ENCODE data around the gene LPIN1. TPM values are rescaled to one million over a fixed set of nuclear protein-coding genes. Genes with fewer than 3 reads are reported as not detected.

The LPIN1 gene
- total RNA-seq, 3 donors from 2014 or later = 29.7 to 38.4 (median 30.4) TPM

DNA sequence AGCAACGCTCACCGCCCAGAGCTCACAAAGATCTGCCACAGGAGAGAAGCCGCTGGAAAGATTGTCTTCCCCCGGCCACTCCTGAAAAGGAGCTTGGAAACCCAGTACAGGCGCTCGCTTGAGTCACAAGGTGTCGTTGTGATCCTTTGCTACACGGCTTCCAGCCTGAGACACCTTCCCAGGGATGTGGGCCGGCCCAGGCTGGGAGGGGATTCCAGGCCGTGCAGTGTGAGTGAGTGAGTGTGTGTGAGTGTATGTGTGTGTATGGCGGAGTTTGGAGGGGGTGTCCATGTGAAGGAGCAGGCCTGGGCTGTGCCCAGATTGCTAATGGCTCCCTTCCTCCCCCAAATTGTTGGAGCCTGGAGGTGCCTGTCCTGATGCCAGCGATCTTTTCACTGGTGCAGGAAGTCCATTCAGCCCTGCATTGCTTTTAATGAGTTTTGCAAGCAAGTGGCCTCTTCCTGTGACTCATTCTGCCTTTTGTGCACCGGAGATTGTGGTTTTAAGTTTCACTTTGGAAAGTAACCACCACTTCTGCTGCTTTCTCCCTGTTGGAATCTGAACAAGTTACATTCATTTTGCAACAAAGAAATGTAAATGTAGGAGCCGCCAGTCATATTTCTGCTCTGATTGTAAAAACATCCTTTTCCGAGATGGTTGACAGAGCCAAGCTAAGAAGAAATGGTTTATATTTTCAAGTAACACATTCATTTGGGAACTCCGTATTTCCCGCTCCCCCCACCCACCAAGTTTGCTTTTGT lies 83.7 kb downstream of the LPIN1 start:
- intact Hi-C loops (cut with DNase I, micrococcal nuclease) = loop anchor here in 1 of 2 donors (10.0 kb wide), 1 partner anchor 1175 kb away; no protein-coding TSS in a partner anchor
- DNase-seq (peak; percentile 47 to 68 (median 62)), ATAC-seq (peak; percentile 89)
- H3K9me3 ChIP-seq = no peaks in the 10 kb centered on the region
- peaks cover 18% of the 10 kb centered on the region for H3K4me1 ChIP-seq (ENCODE audit: low read depth)
- TF ChIP-seq, protein P1, sequence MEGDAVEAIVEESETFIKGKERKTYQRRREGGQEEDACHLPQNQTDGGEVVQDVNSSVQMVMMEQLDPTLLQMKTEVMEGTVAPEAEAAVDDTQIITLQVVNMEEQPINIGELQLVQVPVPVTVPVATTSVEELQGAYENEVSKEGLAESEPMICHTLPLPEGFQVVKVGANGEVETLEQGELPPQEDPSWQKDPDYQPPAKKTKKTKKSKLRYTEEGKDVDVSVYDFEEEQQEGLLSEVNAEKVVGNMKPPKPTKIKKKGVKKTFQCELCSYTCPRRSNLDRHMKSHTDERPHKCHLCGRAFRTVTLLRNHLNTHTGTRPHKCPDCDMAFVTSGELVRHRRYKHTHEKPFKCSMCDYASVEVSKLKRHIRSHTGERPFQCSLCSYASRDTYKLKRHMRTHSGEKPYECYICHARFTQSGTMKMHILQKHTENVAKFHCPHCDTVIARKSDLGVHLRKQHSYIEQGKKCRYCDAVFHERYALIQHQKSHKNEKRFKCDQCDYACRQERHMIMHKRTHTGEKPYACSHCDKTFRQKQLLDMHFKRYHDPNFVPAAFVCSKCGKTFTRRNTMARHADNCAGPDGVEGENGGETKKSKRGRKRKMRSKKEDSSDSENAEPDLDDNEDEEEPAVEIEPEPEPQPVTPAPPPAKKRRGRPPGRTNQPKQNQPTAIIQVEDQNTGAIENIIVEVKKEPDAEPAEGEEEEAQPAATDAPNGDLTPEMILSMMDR (IDR thresholded peaks at IDR 0.05) = no peak
- no peak overlapping the region for H3K4me3 ChIP-seq
- H3K36me3 ChIP-seq (ENCODE audit: low read depth) = no peaks in the 10 kb centered on the region

DNA sequence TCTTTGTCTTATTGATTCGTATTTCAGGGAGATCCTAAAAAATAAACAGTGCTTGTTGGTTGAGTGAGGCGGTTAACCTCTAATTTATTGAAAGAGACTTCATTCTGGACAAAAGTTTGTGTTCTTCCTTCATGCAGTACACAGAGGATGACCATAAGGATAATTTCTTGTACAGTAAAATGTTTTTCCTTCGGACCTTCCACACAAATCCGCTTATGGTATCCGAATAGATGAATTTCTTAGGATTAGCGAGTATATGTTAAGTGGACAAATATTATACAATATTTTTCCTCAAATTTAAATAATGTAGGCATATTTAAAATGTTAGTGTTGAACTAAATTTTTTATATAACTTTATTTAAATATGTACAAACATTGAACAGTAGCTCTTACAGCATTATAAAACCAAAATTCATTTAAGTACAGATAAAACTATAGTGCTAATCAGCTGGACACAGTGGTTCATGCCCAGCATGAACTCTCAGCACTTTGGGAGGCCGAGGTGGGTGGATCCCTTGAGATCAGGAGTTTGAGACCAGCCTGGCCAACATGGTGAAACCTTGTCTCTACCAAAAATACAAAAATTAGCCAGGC lies 84.4 kb downstream of the LPIN1 start:
- Histone ChIP-seq H3K4me1 (ENCODE audit: low read depth) (peaks cover 18% of the 10 kb centered on the region), H3K36me3 (ENCODE audit: low read depth) (no peaks in the 10 kb centered on the region), H3K4me3 (no peak overlapping the region), H3K9me3 (no peaks in the 10 kb centered on the region)
- ATAC-seq = no peak
- TF ChIP-seq, protein P1 (IDR thresholded peaks at IDR 0.05) = no peak
- no peak for DNase-seq
- intact Hi-C loops (cut with DNase I, micrococcal nuclease) = no loop called here

DNA sequence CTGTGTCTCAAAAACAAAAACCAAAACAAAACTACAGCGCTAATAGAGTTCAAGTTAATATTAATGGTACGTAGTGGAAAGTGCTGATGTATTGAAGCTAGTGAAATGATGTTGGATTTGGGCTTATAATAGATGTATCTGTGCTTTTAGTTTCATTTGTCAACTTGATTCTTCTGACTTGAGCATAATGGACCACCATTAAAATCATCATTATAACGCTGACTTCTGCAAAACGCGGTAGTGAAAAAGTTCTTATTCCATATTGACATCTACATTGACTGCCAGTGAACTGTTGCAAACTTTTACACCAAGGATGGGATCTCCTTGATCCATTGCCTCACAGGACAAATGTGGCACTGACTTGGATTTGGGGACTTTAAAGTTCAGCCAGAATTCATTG lies 85.0 kb downstream of the LPIN1 start:
- Histone ChIP-seq H3K4me3 (no peak overlapping the region), H3K4me1 (ENCODE audit: low read depth) (peaks cover 18% of the 10 kb centered on the region), H3K9me3 (no peaks in the 10 kb centered on the region), H3K36me3 (ENCODE audit: low read depth) (no peaks in the 10 kb centered on the region)
- intact Hi-C loops (cut with DNase I, micrococcal nuclease) = no loop called here
- no peak for ATAC-seq
- no peak for DNase-seq
- TF ChIP-seq, protein P1 (IDR thresholded peaks at IDR 0.05) = no peak

DNA sequence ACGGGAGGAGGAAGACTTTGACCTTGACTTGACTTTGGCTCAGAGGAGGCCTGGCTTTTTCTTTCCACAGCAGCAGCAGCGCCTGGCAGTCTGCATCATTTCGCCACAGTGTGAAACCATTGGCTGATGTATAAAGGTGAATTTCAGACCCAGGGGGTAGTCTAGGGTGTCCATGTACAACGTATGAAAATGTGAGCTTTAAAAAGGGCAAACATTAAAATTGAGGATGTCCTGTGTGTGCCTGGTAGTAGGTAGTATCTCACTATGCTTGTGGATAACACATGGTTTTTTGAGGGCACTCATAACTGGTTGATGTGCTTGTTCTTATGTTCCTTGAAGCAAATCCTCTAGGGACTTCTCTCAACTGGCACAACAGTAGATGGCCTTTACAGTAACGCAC lies 86.1 kb downstream of the LPIN1 start:
- DNase-seq = no peak
- TF ChIP-seq, protein P1 (IDR thresholded peaks at IDR 0.05) = no peak
- intact Hi-C loops (cut with DNase I, micrococcal nuclease) = no loop called here
- Histone ChIP-seq H3K4me1 (ENCODE audit: low read depth) (peaks cover 18% of the 10 kb centered on the region), H3K9me3 (no peaks in the 10 kb centered on the region), H3K4me3 (no peak overlapping the region), H3K36me3 (ENCODE audit: low read depth) (no peaks in the 10 kb centered on the region)
- no peak for ATAC-seq

DNA sequence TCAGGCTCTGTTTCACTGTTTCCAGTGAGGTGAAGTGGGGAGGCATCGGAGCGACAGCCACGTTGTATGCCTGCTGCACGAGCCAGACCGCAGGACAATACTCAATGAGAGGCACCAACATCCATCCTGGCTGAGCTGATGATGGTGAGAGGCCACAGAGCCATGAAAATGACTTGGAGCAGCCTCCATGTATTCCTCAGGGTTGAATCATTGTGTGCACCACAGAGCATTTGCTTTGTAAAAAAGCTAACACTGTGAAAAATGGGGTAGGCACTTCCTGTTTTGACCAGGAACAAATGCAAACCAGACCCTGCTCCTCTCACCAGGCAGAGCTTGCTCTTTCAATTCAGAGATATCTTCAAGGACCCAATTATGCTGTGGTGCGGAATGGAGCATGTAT lies 87.2 kb downstream of the LPIN1 start:
- TF ChIP-seq, protein P1 (IDR thresholded peaks at IDR 0.05) = no peak
- peaks cover 18% of the 10 kb centered on the region for H3K4me1 ChIP-seq (ENCODE audit: low read depth)
- no peak for DNase-seq
- H3K9me3 ChIP-seq = no peaks in the 10 kb centered on the region
- ATAC-seq = no peak
- no peaks in the 10 kb centered on the region for H3K36me3 ChIP-seq (ENCODE audit: low read depth)
- no peak overlapping the region for H3K4me3 ChIP-seq
- intact Hi-C loops (cut with DNase I, micrococcal nuclease) = no loop called here

All from mucosa of descending colon (tissue), 3 donors.